Endothelial cell of umbilical vein (primary cell): Measurements from ENCODE around the gene ZNF792.

ENCODE experiments used
- CTCF ChIP-seq, 2 donors: IDR thresholded peaks; 1 replicate in 1 of 2; 2 replicates in 1 of 2; pipeline ENCODE4 v1.5.1; 2011; ENCODE audit warnings: low read length in 2 of 2, mild to moderate bottlenecking in 2 of 2, moderate library complexity in 2 of 2, control low read depth in 1 of 2, inconsistent platforms in 1 of 2, low read depth in 1 of 2; ENCODE audit not compliant: insufficient read depth in 1 of 2; ENCODE audit errors: extremely low read depth in 1 of 2
- EZH2 ChIP-seq: IDR thresholded peaks from 2 replicates; pipeline ENCODE4 v1.6.1; 2012; ENCODE audit warnings: borderline replicate concordance, low read depth, mild to moderate bottlenecking, moderate library complexity, low read length, inconsistent platforms; ENCODE audit not compliant: severe bottlenecking
- FOS ChIP-seq: IDR thresholded peaks from 2 replicates; pipeline ENCODE4 v1.6.1; 2011; ENCODE audit warnings: mild to moderate bottlenecking, low read length, moderate library complexity, borderline replicate concordance; ENCODE audit not compliant: insufficient read depth
- JUN ChIP-seq: IDR thresholded peaks from 2 replicates; pipeline ENCODE4 v1.6.1; 2011; ENCODE audit warnings: borderline replicate concordance, low read depth; ENCODE audit not compliant: insufficient read length, insufficient read depth
- MYC ChIP-seq: IDR thresholded peaks from one replicate; pipeline ENCODE4 v1.6.1; 2011; ENCODE audit warnings: mild to moderate bottlenecking, low read depth, low read length
- POLR2A ChIP-seq: IDR thresholded peaks from 2 replicates; pipeline ENCODE4 v1.6.1; 2012; ENCODE audit warnings: low read depth, mild to moderate bottlenecking, control low read depth, low read length
- POLR2AphosphoS5 ChIP-seq: IDR thresholded peaks from 2 replicates; pipeline ENCODE4 v1.6.1; 2012; ENCODE audit warnings: low read depth, mild to moderate bottlenecking, control low read depth, low read length, moderate library complexity; ENCODE audit not compliant: insufficient read depth

DNA sequence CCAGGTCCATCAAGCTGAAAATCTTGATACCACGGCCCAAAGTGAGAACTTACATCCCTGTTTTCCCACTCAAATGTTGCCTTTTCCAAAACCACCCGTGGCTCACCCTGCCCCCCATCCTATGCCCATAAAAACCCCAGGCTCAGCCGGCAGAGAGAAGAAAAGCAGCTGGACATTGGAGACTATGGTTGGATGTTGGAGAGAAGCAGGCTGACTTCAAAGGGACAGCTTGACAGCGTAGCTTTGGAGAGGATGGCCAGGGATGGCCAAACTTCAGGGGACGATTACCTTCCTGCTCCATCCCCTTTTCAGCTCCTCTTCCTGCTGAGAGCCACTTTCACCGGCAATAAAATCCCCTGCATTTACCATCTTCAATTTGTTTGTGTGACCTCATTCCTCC, 3.5 kb upstream of the ZNF792 start:
- TF ChIP-seq CTCF (IDR thresholded peaks at IDR 0.05; ENCODE audit: extremely low read depth in 1 of 2, insufficient read depth in 1 of 2, low read depth in 1 of 2, low read length in 2 of 2) = no peak
- no peak for TF ChIP-seq POLR2A
- no peak for TF ChIP-seq EZH2
- no peak for TF ChIP-seq POLR2AphosphoS5
- no peak for TF ChIP-seq MYC
- TF ChIP-seq FOS = no peak
- TF ChIP-seq JUN = no peak
